Midbrain (tissue), 1 donor: ENCODE measurements around the gene TRIM38.
"Not testable (repeated sequence)": the region's sequence is repeated elsewhere in the genome, so short reads cannot be mapped to it uniquely, and the experiment has no call there.

ENCODE experiments used
- DNase-seq: peaks from one replicate; lab custom pipeline; 2025; lab: John Stamatoyannopoulos, UW

Gene TRIM38

GRCh38 chr6:25962149-25963127 is at the start of gene TRIM38:
Gene TRIM38, plus strand, starts transcription at chr6:25962802. Its CDS starts 3,721 bp downstream, at chr6:25966523.
- DNase-seq, result peak; percentile 32

- no peak for DNase-seq
These were observed 48.9 kb upstream of the TRIM38 start for GRCh38 chr6:25913741-25914140.

GRCh38 chr6:25916330-25916729 is 46.3 kb upstream of the TRIM38 start:
- no peak for DNase-seq

- DNase-seq, result no peak
These were observed 45.7 kb upstream of the TRIM38 start for GRCh38 chr6:25916789-25917490.

GRCh38 chr6:25918083-25918683 is 44.4 kb upstream of the TRIM38 start:
- DNase-seq, result no peak

GRCh38 chr6:25919657-25920056 is 42.9 kb upstream of the TRIM38 start:
- DNase-seq, result no peak

GRCh38 chr6:25921525-25922203 is 40.9 kb upstream of the TRIM38 start:
- no peak for DNase-seq

GRCh38 chr6:25922301-25922700 is 40.3 kb upstream of the TRIM38 start:
- DNase-seq, result no peak

- DNase-seq, result no peak
These were observed 36.7 kb upstream of the TRIM38 start for GRCh38 chr6:25925876-25926275.

- DNase-seq, result no peak
These were observed 35.4 kb upstream of the TRIM38 start for GRCh38 chr6:25927178-25927577.

- DNase-seq, result no peak
These were observed 34.8 kb upstream of the TRIM38 start for GRCh38 chr6:25927756-25928216.

GRCh38 chr6:25928562-25929324 is 33.9 kb upstream of the TRIM38 start:
- no peak for DNase-seq

GRCh38 chr6:25929785-25930184 is 32.8 kb upstream of the TRIM38 start:
- DNase-seq, result not testable (repeated sequence)

- DNase-seq, result no peak
These were observed 31.8 kb upstream of the TRIM38 start, which contains the start of gene SLC17A2 for GRCh38 chr6:25930532-25931410. Gene SLC17A2, minus strand, starts transcription at chr6:25930691. Its CDS starts 4,895 bp downstream, at chr6:25925796.

GRCh38 chr6:25931411-25931709 is 31.2 kb upstream of the TRIM38 start:
- no peak for DNase-seq

GRCh38 chr6:25934156-25934555 is 28.4 kb upstream of the TRIM38 start:
- no peak for DNase-seq

- DNase-seq, result no peak
These were observed 27.8 kb upstream of the TRIM38 start for GRCh38 chr6:25934735-25935313.

- no peak for DNase-seq
These were observed 26.6 kb upstream of the TRIM38 start for GRCh38 chr6:25935953-25936352.

- DNase-seq, result no peak
These were observed 23.0 kb upstream of the TRIM38 start for GRCh38 chr6:25939593-25939992.
